ENCODE results near the gene PUM2.

- TF ChIP-seq CTCF (IDR thresholded peaks at IDR 0.05; ENCODE audit: low read depth, low read length) (no peak), EZH2phosphoT487 (IDR thresholded peaks at IDR 0.05; ENCODE audit: low read depth) (no peak)
Measured at GRCh38 chr2:20390524-20391123, 40.0 kb upstream of the PUM2 start.

All from OCI-LY3 (cell line).